K562 (cell line): Measurements from ENCODE around the gene ZNF346. TPM values are rescaled to one million over a fixed set of nuclear protein-coding genes. Genes with fewer than 3 reads are reported as not detected.

ENCODE experiments used
- DDX20 ChIP-seq: fragments of 450-650 bp; IDR thresholded peaks from 2 replicates; pipeline ENCODE4 v1.6.1; 2016; ENCODE audit warnings: missing genetic modification characterization, low read depth, mild to moderate bottlenecking, missing compliant biosample characterization, moderate library complexity
- ESRRB ChIP-seq: fragments of 250-450 bp; sonication (Bioruptor Pico); IDR thresholded peaks from 2 replicates; pipeline ENCODE4 v1.5.0; 2020; ENCODE audit warnings: mild to moderate bottlenecking, moderate library complexity, borderline replicate concordance
- MED1 ChIP-seq: sonication (generic); formaldehyde crosslinking; IDR thresholded peaks from 2 replicates; pipeline ENCODE4 v1.8.1; 2023; ENCODE audit warnings: missing genetic modification reagents, borderline replicate concordance
- NR4A1 ChIP-seq, 2 experiments: fragments of 250-450 bp in 1 of 2; fragments of 450-650 bp in 1 of 2; sonication (Bioruptor Pico) in 1 of 2; IDR thresholded peaks; 2 replicates each; pipeline versions ENCODE4 v1.4.0 to v1.6.1; 2016 to 2020; ENCODE audit warnings: mild to moderate bottlenecking in 2 of 2, missing compliant biosample characterization in 1 of 2, missing genetic modification characterization in 1 of 2, moderate library complexity in 1 of 2
- PCBP1 ChIP-seq: fragments of 200-400 bp; formaldehyde crosslinking; IDR thresholded peaks from 2 replicates; pipeline ENCODE4 v1.6.1; 2018; ENCODE audit warnings: mild to moderate bottlenecking, low read depth, low read length; ENCODE audit not compliant: poor library complexity, severe bottlenecking
- SMAD3 ChIP-seq: fragments of 450-650 bp; formaldehyde crosslinking; conservative IDR thresholded peaks from 2 replicates; pipeline ENCODE4 v1.4.0; 2020; ENCODE audit warnings: mild to moderate bottlenecking
- SREBF1 ChIP-seq: fragments of 150-350 bp; IDR thresholded peaks from 2 replicates; pipeline ENCODE4 v1.6.1; 2014; ENCODE audit warnings: antibody characterized with exemption, low read depth, low read length, borderline replicate concordance
- TEAD4 ChIP-seq, 2 experiments: sonication (generic) in 1 of 2; formaldehyde crosslinking in 1 of 2; IDR thresholded peaks; 2 replicates each; pipeline versions ENCODE4 v1.6.1 to v1.8.0; 2012 to 2022; ENCODE audit warnings: borderline replicate concordance in 1 of 2, inconsistent platforms in 1 of 2, low read length in 1 of 2, mild to moderate bottlenecking in 1 of 2, missing genetic modification reagents in 1 of 2
- ZBTB8A ChIP-seq: fragments of 450-650 bp; IDR thresholded peaks from 2 replicates; pipeline ENCODE4 v1.6.1; 2018; ENCODE audit warnings: mild to moderate bottlenecking, moderate library complexity; ENCODE audit not compliant: partially characterized antibody
- ZNF668 ChIP-seq: fragments of 250-450 bp; sonication (Bioruptor Pico); IDR thresholded peaks from 2 replicates; pipeline ENCODE4 v1.8.0; 2022; ENCODE audit warnings: mild to moderate bottlenecking, inconsistent platforms
- ZNF780A ChIP-seq: fragments of 250-450 bp; sonication (Bioruptor Pico); IDR thresholded peaks from 2 replicates; pipeline ENCODE4 v1.5.0; 2021; ENCODE audit warnings: mild to moderate bottlenecking
- polyA plus RNA-seq, 8 experiments: library from polyadenylated mRNA; depleted of rRNA in 4 of 8; stranded (reverse) in 5 of 8; unstranded in 3 of 8; fragments of >200 nt; fragmentation: Nextera tagmentation in 2 of 8; fragmentation: Illumina TruSeq in 1 of 8; extraction: Ambion mirVana in 2 of 8; extraction: Trizol in 1 of 8; gene quantifications; 2 replicates each; pipeline versions ENCODE4 v1.2.1 to v1.2.3, GENCODE V29; 2011 to 2014; ENCODE audit warnings: inconsistent platforms in 1 of 8, missing spikeins in 1 of 8
- total RNA-seq, 7 experiments: library from RNA; depleted of rRNA in 6 of 7; stranded (reverse); fragments of >200 nt in 6 of 7; fragmentation: Illumina TruSeq in 2 of 7; extraction: Trizol in 2 of 7; gene quantifications; 2 replicates each; pipeline versions ENCODE4 v1.2.1 to v1.2.3, GENCODE V29; 2011 to 2021; ENCODE audit warnings: low replicate concordance in 1 of 7
- TF ChIP-seq, protein P1 (sequence below): fragments of 250-450 bp; sonication (Bioruptor Pico); IDR thresholded peaks from 2 replicates; pipeline ENCODE4 v1.8.0; 2021; ENCODE audit warnings: moderate library complexity, mild to moderate bottlenecking, inconsistent platforms
- TF ChIP-seq, protein P2 (sequence below), 2 experiments: IDR thresholded peaks in 1 of 2; conservative IDR thresholded peaks in 1 of 2; 2 replicates each; pipeline ENCODE4 v1.6.1; 2016; ENCODE audit warnings: low read depth in 2 of 2, mild to moderate bottlenecking in 1 of 2, missing compliant biosample characterization in 1 of 2, missing genetic modification characterization in 1 of 2, moderate library complexity in 1 of 2
- TF ChIP-seq, protein P3 (sequence below): fragments of 250-450 bp; sonication (Bioruptor Pico); IDR thresholded peaks from 2 replicates; pipeline ENCODE4 v1.5.0; 2021
- TF ChIP-seq, protein P4 (sequence below): sonication (generic); formaldehyde crosslinking; IDR thresholded peaks from 2 replicates; pipeline ENCODE4 v1.8.0; 2022; ENCODE audit warnings: mild to moderate bottlenecking, missing genetic modification reagents
- TF ChIP-seq, protein P5 (sequence below): IDR thresholded peaks from 3 replicates; pipeline ENCODE4 v1.6.1; 2011; ENCODE audit warnings: borderline replicate concordance, mild to moderate bottlenecking; ENCODE audit not compliant: insufficient read length, insufficient read depth
- TF ChIP-seq, protein P6 (sequence below): fragments of 450-650 bp; formaldehyde crosslinking; conservative IDR thresholded peaks from 2 replicates; pipeline ENCODE4 v1.4.0; 2022; ENCODE audit warnings: mild to moderate bottlenecking, missing genetic modification characterization

The ZNF346 gene
- total and polyA plus RNA-seq, 9 of the 15 experiments (the other 6 are each of a cell fraction or from before 2014, with no cell fraction given) = 5.0 to 25.1 (median 20.1) TPM

DNA sequence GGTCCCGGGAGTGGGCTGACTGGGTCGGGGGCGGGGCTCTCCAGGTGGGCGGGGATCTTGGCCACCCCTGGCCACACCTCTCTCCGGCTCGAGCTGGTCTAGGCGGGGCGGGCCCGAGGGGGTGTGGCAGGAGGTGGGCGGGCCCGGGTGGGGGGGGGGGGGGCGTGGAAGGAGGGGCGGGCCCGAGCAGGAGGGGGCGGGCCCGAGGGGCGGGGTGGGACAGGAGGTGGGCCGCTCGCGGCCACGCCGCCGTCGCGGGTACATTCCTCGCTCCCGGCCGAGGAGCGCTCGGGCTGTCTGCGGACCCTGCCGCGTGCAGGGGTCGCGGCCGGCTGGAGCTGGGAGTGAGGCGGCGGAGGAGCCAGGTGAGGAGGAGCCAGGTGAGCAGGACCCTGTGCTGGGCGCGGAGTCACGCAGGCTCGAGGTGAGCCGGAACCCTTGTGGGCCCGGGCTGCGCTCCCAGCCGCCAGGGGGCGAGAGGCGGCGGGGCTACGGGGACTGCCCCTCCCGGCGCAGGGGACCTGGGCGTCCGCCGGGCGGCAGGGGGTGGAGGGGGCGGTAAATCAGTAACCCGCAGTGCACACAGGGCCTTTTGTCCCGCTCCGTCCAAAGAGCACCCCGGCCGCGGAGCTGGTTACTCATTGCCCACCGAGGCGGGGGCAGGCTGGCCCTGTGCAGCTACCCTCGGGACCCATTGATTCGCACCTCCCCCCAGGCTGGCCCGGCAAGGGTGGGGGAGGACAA is 64.3 kb downstream of the ZNF346 start, which contains the start of gene FGFR4 (continued):
- TF ChIP-seq TEAD4 (IDR thresholded peaks at IDR 0.05; ENCODE audit: low read length) (0 out of 2 replicates have a peak, but pooled peaks have one; percentile 11), TEAD4 (CRISPR knock-in tag; IDR thresholded peaks at IDR 0.05; ENCODE audit: borderline replicate concordance) (no peak), ZNF780A (CRISPR knock-in tag) (no peak), MED1 (CRISPR knock-in tag) (no peak), ESRRB (no peak), SMAD3 (CRISPR knock-in tag) (no peak), PCBP1 (peak; percentile 66), NR4A1 (CRISPR knock-in tag; IDR thresholded peaks at IDR 0.05) (no peak), NR4A1 (tag; IDR thresholded peaks at IDR 0.05) (no peak), ZNF668 (CRISPR knock-in tag) (no peak), ZBTB8A (no peak), SREBF1 (no peak), DDX20 (tag) (no peak)
- TF ChIP-seq, protein P1, sequence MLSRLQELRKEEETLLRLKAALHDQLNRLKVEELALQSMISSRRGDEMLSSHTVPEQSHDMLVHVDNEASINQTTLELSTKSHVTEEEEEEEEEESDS = no peak
- TF ChIP-seq, protein P2, sequence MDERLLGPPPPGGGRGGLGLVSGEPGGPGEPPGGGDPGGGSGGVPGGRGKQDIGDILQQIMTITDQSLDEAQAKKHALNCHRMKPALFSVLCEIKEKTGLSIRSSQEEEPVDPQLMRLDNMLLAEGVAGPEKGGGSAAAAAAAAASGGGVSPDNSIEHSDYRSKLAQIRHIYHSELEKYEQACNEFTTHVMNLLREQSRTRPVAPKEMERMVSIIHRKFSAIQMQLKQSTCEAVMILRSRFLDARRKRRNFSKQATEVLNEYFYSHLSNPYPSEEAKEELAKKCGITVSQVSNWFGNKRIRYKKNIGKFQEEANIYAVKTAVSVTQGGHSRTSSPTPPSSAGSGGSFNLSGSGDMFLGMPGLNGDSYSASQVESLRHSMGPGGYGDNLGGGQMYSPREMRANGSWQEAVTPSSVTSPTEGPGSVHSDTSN (CRISPR knock-in tag; IDR thresholded peaks at IDR 0.05; ENCODE audit: low read depth) = no peak
- TF ChIP-seq, protein P2 (tag; conservative IDR thresholded peaks at IDR 0.05; ENCODE audit: low read depth) = no peak
- TF ChIP-seq, protein P3, sequence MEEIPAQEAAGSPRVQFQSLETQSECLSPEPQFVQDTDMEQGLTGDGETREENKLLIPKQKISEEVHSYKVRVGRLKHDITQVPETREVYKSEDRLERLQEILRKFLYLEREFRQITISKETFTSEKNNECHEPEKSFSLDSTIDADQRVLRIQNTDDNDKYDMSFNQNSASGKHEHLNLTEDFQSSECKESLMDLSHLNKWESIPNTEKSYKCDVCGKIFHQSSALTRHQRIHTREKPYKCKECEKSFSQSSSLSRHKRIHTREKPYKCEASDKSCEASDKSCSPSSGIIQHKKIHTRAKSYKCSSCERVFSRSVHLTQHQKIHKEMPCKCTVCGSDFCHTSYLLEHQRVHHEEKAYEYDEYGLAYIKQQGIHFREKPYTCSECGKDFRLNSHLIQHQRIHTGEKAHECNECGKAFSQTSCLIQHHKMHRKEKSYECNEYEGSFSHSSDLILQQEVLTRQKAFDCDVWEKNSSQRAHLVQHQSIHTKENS (CRISPR knock-in tag) = no peak
- TF ChIP-seq, protein P4, sequence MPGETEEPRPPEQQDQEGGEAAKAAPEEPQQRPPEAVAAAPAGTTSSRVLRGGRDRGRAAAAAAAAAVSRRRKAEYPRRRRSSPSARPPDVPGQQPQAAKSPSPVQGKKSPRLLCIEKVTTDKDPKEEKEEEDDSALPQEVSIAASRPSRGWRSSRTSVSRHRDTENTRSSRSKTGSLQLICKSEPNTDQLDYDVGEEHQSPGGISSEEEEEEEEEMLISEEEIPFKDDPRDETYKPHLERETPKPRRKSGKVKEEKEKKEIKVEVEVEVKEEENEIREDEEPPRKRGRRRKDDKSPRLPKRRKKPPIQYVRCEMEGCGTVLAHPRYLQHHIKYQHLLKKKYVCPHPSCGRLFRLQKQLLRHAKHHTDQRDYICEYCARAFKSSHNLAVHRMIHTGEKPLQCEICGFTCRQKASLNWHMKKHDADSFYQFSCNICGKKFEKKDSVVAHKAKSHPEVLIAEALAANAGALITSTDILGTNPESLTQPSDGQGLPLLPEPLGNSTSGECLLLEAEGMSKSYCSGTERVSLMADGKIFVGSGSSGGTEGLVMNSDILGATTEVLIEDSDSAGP (CRISPR knock-in tag) = no peak
- TF ChIP-seq, protein P5, sequence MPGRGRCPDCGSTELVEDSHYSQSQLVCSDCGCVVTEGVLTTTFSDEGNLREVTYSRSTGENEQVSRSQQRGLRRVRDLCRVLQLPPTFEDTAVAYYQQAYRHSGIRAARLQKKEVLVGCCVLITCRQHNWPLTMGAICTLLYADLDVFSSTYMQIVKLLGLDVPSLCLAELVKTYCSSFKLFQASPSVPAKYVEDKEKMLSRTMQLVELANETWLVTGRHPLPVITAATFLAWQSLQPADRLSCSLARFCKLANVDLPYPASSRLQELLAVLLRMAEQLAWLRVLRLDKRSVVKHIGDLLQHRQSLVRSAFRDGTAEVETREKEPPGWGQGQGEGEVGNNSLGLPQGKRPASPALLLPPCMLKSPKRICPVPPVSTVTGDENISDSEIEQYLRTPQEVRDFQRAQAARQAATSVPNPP = no peak
- TF ChIP-seq, protein P6, sequence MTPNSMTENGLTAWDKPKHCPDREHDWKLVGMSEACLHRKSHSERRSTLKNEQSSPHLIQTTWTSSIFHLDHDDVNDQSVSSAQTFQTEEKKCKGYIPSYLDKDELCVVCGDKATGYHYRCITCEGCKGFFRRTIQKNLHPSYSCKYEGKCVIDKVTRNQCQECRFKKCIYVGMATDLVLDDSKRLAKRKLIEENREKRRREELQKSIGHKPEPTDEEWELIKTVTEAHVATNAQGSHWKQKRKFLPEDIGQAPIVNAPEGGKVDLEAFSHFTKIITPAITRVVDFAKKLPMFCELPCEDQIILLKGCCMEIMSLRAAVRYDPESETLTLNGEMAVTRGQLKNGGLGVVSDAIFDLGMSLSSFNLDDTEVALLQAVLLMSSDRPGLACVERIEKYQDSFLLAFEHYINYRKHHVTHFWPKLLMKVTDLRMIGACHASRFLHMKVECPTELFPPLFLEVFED (CRISPR knock-in tag) = no peak
